Hypothalamus (tissue), 51 donors: Measurements from ENCODE around the gene TMEM255B.
"Not testable (repeated sequence)": the region's sequence is repeated elsewhere in the genome, so short reads cannot be mapped to it uniquely, and the experiment has no call there.

Experiments used
- DNase-seq, 51 donors: peaks; one replicate each; lab custom pipeline; 2025; lab: John Stamatoyannopoulos, UW

The TMEM255B gene

GRCh38 chr13:113734099-113734825 lies 24.8 kb upstream of the TMEM255B start:
- no peak for DNase-seq

DNA sequence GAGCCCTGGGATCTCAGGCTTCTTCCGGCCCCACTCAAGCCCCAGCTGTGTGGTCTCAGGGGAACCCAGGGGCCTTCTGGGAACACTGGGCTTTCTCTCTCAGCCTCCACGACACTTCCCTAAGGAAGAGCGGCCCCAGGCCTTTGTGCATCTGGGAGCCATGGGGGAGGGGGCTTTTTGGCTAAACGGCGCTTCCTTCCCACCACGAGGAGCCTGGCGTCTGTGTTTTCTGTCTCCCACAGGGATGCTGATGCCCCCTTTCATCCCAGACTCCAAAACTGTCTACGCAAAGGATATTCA lies 24.2 kb upstream of the TMEM255B start:
- no peak for DNase-seq

- DNase-seq: no peak
Measured at GRCh38 chr13:113735194-113735593, 23.8 kb upstream of the TMEM255B start.

GRCh38 chr13:113735750-113736149 lies 23.3 kb upstream of the TMEM255B start:
- DNase-seq: no peak

- DNase-seq: no peak
Measured at GRCh38 chr13:113736258-113736731, 22.7 kb upstream of the TMEM255B start.

DNA sequence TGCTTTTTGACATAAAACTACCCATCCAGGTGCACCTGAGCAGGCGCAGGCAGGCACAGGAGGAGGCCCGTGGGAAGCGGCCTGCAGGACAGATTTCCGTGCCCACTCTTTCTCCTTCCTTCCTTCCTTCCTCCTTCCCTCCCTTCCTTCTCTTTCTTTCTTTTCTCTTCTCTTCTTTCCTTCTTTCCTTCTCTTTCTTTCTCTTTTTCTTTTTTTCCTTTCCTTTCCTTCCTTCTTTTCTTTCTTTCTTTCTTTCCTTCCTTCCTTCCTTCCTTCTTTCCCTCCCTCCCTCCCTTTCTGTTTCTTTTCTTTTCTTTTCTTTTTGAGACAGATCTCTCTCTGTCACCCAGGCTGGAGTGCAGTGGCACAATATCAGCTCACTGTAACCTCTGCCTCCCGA lies 21.2 kb upstream of the TMEM255B start:
- DNase-seq: no peak

DNA sequence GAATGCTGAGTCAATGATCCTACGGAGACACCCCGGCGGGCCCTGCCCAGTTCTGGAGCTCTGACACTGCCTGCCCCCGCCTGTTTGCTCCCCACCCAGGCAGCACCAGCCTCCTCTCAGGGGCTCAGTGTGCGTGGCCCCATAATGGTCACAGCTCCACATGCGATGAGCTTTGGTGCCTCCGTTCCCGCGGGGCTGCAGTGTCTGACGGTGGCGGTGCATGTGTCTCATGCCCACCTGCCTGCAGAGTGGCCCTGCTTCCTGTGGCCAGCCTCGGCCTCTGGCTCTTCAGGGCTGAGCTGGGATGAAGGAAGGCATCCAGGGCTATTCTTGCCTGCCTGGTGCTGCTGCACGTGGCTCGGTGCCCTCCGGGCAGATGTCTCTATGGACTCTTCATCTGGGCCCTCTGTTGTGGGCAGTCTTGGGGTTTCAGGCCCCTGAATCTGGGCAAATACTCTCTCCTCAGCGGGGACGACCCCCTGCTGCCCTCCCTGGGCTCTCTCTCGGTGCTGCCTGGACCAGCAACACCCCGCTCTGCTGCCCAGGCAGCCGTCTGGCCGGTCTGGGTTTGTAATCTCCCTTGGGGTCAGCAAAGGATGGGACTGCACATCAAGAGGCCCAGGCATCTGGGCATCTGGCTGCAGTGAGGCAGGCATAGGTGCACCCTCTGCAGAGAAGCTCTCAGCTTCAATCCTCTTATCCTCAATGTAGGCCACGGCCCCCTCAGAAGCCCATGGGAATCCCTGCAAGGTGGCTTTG lies 19.3 kb upstream of the TMEM255B start:
- DNase-seq: no peak

DNA sequence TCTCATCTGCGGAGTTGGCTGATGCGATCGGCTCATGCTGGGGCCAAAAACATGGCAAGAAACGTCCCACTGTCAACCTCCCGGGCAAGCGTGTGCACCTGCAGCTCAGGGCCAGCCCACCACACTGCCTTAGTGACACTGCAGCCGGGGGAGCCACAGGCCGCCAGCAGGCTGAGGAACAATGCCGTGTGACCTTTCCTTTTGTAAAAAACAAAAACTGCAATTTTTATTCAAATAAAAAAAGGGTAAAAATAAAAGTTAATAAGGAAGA lies 18.8 kb upstream of the TMEM255B start:
- no peak for DNase-seq

DNA sequence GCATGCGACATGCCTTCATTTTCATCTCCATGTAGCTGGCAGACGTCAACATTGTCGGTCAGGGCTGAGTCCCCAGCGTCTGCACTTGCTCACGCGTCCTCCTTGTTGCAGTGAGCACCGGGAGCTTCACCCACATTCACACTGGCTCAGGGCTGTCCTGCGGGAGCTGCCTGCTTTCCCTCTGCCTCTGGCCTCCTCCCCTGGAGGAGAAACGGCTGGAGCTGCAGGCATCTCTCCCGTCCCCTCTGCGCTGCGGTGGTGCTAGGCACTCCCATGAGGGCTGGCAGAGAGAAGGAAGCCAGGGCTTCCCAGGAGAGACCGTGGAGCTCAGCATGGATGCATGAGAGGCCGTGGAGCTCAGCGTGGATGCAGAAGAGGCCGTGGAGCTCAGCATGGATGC lies 18.4 kb upstream of the TMEM255B start:
- no peak for DNase-seq

DNA sequence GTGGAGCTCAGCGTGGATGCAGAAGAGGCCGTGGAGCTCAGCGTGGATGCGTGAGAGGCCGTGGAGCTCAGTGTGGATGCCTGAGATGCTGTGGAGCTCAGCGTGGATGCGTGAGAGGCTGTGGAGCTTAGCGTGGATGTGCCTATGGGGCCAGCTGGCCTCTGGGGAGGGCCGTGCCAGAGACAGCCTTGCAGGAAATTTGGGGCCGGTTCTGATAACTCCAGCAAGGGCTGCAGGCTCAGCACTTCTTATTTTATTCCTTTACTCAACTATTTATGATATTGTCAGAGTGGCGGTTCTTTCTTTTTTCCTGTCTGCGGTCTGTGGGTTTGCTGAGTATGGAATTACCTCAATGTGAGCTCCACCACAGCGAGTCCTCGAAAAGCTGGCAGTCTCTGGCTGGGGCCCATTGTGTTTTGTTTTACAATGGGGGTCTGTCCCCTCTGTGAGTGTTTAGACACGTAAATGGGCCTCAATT lies 17.8 kb upstream of the TMEM255B start:
- DNase-seq: no peak

DNA sequence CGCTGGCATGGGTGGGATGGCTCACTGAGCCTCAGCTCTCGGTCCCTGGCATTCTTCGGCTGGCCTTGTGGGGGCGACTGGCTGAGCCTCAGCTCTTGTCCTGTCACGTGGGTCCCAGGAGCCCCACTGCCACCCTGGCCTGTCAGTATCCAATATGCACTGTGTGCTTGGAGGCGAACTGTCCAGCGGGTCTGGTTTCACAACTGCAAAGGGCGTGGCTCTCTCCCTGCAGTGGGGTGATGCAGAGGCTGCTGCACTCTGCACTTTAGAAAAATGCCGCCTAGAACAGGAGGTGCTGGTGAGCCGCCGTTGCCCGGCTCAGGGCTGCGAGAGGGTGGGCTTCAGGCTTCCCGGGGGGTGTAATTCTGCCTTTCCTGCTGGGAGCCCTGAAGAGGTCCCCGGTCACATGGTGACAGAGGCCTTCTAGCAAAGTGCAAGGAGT lies 17.0 kb upstream of the TMEM255B start:
- peak in 4 of 51 donors; percentile 13 to 30 (median 23) for DNase-seq

DNA sequence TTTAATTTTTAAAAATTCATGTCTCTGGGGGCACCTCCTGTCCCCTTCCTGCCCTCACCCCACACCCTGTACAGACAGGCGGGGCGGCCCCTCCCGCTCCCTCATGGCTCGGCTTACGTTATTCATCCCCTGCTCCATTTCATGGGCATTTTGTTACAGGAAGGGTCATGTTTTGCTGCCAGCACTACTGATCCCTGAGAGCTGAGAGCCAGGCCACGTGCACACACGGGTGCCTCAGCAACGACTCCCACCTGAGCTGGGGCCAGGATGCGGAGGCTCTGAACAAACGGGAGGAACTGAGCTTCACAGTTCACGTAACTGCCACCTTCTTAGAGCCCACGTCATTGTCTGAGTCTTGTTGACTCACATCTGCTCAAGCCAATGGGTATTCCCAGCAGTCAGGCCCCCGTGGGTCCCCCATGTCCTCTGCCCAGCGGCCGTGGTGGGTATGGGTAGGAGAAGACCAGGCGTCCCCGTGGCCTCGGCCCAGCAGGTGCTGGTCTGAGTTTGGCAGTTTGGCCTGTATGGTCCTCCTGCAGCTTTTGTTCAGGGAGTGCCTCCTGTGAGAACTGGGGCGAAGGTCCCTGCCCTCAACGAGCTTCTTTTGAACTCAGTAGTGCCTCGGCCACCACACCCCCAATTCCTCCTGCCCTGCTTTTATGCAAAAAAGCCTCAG lies 16.4 kb upstream of the TMEM255B start:
- no peak for DNase-seq

- no peak for DNase-seq
Measured at GRCh38 chr13:113743366-113744195, 15.4 kb upstream of the TMEM255B start.

- no peak for DNase-seq
Measured at GRCh38 chr13:113744197-113745000, 14.6 kb upstream of the TMEM255B start.

DNA sequence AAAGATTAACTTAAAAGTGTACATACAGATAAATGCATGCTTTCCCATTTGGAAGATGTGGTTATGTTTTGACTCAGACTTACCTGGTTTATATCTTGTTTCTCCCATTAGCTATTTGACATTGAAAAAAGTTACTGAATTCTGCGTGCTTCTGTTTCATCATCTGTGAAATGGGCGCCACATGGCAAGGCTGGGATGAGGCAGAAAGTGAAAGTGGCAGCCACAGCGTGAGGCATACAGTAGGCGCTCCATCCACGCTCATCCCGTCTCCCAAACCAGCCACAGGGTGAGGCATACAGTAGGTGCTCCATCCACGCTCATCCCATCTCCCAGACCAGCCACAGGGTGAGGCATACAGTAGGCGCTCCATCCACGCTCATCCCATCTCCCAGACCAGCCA lies 14.0 kb upstream of the TMEM255B start:
- DNase-seq: no peak

- DNase-seq: not testable (repeated sequence)
Measured at GRCh38 chr13:113745500-113746142, 13.4 kb upstream of the TMEM255B start.

DNA sequence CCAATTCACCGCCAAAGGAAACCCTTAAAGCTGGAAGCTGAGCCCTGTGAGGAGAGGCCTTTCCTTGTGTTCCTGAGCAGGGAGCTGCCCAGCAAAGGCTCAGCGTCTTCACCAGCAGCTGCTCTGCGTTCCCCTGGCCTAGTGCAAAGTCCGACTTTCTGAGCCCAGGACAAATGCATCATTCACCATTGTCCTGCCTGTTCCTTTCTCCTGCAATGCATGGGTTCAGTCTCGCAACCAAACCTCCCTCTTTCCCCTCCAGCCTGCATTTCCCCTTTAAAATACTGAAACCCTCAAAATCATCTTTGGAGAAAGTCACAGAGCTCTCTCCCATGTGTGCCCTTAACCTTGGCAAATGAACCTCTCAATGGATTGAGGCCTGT lies 12.9 kb upstream of the TMEM255B start:
- no peak for DNase-seq

- no peak for DNase-seq
Measured at GRCh38 chr13:113746671-113747070, 12.4 kb upstream of the TMEM255B start.

- peak in 1 of 51 donors; percentile 31 for DNase-seq
Measured at GRCh38 chr13:113747291-113747833, 11.7 kb upstream of the TMEM255B start.
